DND-41 (cell line): ENCODE results near the gene ZNF800.

ENCODE experiments used
- ATAC-seq: fragments of 200-7000 bp; cut with Tn5 transposase; 3 replicates; pipeline ENCODE4 v1.9.1; 2021; ENCODE audit warnings: low read depth; ENCODE audit not compliant: insufficient read depth
- DNase-seq: peaks from one replicate; pipeline ENCODE4 v3.0.0-alpha.2; 2020
- H2AFZ ChIP-seq: 2 replicates; pipeline ENCODE4 v1.6.0; 2012; ENCODE audit warnings: low read depth, low read length
- H3K27ac ChIP-seq: 2 replicates; pipeline ENCODE4 v1.5.1; 2012; ENCODE audit warnings: low read length, inconsistent platforms
- H3K27me3 ChIP-seq: fragments of 200-600 bp; sonication (generic); 2 replicates; pipeline ENCODE4 v1.6.0; 2012; ENCODE audit warnings: low read length, mild to moderate bottlenecking, inconsistent platforms; ENCODE audit not compliant: insufficient read depth, poor library complexity
- H3K36me3 ChIP-seq: 2 replicates; pipeline ENCODE4 v1.5.1; 2012; ENCODE audit warnings: low read length, inconsistent platforms; ENCODE audit not compliant: insufficient read depth
- H3K4me1 ChIP-seq: 2 replicates; pipeline ENCODE4 v1.5.1; 2012; ENCODE audit warnings: mild to moderate bottlenecking, low read length; ENCODE audit not compliant: insufficient read depth
- H3K4me2 ChIP-seq: 2 replicates; pipeline ENCODE4 v1.6.0; 2012; ENCODE audit warnings: mild to moderate bottlenecking, moderate library complexity, low read length, inconsistent platforms; ENCODE audit not compliant: insufficient read depth
- H3K4me3 ChIP-seq, 2 experiments: fragments of 200-600 bp in 1 of 2; shearing (Covaris generic) in 1 of 2; 2 replicates each; pipeline ENCODE4 v1.5.1; 2012 to 2016; ENCODE audit warnings: inconsistent platforms in 2 of 2, low read length in 2 of 2, mild to moderate bottlenecking in 2 of 2, low read depth in 1 of 2, moderate library complexity in 1 of 2
- H3K79me2 ChIP-seq: 2 replicates; pipeline ENCODE4 v1.6.0; 2012; ENCODE audit warnings: low read length, inconsistent platforms; ENCODE audit not compliant: insufficient read depth
- H3K9ac ChIP-seq: 2 replicates; pipeline ENCODE4 v1.6.0; 2012; ENCODE audit warnings: low read depth, mild to moderate bottlenecking, inconsistent platforms, low read length, moderate library complexity
- H3K9me3 ChIP-seq: 2 replicates; pipeline ENCODE4 v1.5.1; 2012; ENCODE audit warnings: low read length, moderate library complexity, mild to moderate bottlenecking, inconsistent platforms; ENCODE audit not compliant: insufficient read depth, severe bottlenecking
- H4K20me1 ChIP-seq: 2 replicates; pipeline ENCODE4 v1.6.0; 2012; ENCODE audit warnings: low read length; ENCODE audit not compliant: insufficient read depth
- EZH2 ChIP-seq: IDR thresholded peaks from 3 replicates; pipeline ENCODE4 v1.6.1; 2012; ENCODE audit warnings: borderline replicate concordance, low read depth, mild to moderate bottlenecking, moderate library complexity, low read length, inconsistent platforms; ENCODE audit not compliant: severe bottlenecking
- TF ChIP-seq, protein P1 (sequence below): IDR thresholded peaks from 2 replicates; pipeline ENCODE4 v1.5.1; 2012; ENCODE audit warnings: borderline replicate concordance, low read length, moderate library complexity, mild to moderate bottlenecking; ENCODE audit not compliant: poor library complexity, severe bottlenecking; ENCODE audit errors: extremely low read depth

The ZNF800 gene

DNA sequence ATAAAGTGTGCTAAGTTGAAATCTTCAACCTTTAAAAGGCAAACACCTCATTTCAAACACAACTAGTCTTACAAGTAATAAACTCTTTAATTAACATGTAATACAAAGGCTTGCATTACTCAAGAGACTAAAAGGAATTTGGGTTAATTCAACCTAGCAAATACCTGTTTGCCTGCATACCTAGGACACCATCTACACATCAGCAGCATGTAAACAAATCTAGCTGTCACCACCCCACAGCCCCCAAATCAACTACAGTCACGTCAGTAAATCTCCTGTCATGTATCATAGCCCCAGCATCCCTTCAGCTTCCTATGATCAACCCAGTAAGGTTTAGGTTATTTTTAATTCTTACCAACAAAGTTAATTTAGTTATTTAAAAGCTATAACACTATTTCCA lies 33.5 kb downstream of the ZNF800 start:
- H3K9me3 ChIP-seq: no peaks in the 10 kb centered on the region
- no peak overlapping the region for H3K27ac ChIP-seq
- no peak for TF ChIP-seq EZH2
- TF ChIP-seq, protein P1, sequence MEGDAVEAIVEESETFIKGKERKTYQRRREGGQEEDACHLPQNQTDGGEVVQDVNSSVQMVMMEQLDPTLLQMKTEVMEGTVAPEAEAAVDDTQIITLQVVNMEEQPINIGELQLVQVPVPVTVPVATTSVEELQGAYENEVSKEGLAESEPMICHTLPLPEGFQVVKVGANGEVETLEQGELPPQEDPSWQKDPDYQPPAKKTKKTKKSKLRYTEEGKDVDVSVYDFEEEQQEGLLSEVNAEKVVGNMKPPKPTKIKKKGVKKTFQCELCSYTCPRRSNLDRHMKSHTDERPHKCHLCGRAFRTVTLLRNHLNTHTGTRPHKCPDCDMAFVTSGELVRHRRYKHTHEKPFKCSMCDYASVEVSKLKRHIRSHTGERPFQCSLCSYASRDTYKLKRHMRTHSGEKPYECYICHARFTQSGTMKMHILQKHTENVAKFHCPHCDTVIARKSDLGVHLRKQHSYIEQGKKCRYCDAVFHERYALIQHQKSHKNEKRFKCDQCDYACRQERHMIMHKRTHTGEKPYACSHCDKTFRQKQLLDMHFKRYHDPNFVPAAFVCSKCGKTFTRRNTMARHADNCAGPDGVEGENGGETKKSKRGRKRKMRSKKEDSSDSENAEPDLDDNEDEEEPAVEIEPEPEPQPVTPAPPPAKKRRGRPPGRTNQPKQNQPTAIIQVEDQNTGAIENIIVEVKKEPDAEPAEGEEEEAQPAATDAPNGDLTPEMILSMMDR: no peak
- no peak overlapping the region for H3K4me2 ChIP-seq
- DNase-seq (no peak), ATAC-seq (no peak)
- peaks cover 13% of the 10 kb centered on the region; the same call in 1 of the 2 replicates for H4K20me1 ChIP-seq
- no peak overlapping the region for H2AFZ ChIP-seq
- H3K4me1 ChIP-seq: no peaks in the 10 kb centered on the region
- peaks cover 66% of the 10 kb centered on the region for H3K36me3 ChIP-seq
- no peak overlapping the region for H3K9ac ChIP-seq
- no peaks in the 10 kb centered on the region for H3K27me3 ChIP-seq
- peaks cover 30% of the 10 kb centered on the region for H3K79me2 ChIP-seq
- no peak overlapping the region for H3K4me3 ChIP-seq

DNA sequence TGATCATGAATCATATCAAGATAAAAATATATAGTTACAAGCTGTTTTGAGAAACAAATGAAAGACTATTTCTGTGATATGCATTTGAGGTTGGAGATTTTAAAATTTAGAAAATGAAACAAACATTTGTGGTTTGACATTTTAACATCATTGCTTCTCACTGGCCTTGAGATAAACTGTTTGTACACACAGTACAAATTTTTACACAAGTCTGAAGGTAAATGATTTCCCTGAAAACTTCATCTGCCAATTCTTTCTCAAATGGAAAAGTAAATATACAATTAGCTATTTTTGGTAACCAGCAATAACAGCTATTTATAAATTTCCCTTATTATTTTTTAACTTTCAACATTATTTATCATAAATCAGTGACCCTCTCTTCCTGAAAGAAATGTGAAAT lies 38.6 kb downstream of the ZNF800 start:
- Histone ChIP-seq H3K4me1 (no peaks in the 10 kb centered on the region), H3K4me3 (no peak overlapping the region), H3K9me3 (no peaks in the 10 kb centered on the region), H3K27me3 (no peaks in the 10 kb centered on the region), H3K27ac (no peak overlapping the region), H3K36me3 (peaks cover 42% of the 10 kb centered on the region; the same call in 1 of the 2 replicates), H2AFZ (no peak overlapping the region), H3K79me2 (peaks cover 4% of the 10 kb centered on the region), H4K20me1 (no peaks in the 10 kb centered on the region; the same call in 1 of the 2 replicates), H3K9ac (no peak overlapping the region), H3K4me2 (no peak overlapping the region)
- ATAC-seq (no peak), DNase-seq (no peak)
- no peak for TF ChIP-seq EZH2
- TF ChIP-seq, protein P1: no peak

DNA sequence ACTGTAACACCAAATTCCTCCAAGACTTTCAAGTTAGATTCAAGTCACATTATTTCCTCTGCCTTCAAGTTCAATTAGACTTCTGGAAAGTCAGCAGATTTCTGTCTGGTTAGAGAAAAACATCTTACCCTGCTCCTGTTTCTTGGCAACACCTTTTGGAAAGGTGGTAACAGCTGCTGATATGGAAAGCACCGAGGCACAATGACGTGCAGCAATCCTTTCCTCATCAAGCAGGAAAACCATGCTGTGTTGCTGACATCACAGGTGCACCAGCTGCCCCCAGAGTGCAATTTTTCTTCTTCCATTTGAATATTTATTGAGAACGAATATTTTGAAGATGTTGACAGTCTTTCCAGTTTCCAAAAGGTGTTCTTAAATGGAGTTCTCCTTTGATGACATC lies 41.9 kb downstream of the ZNF800 start:
- Histone ChIP-seq H3K79me2 (no peaks in the 10 kb centered on the region), H3K4me1 (no peaks in the 10 kb centered on the region), H3K4me2 (no peak overlapping the region), H3K27me3 (no peaks in the 10 kb centered on the region), H3K27ac (no peak overlapping the region), H3K9ac (no peak overlapping the region), H2AFZ (no peak overlapping the region), H4K20me1 (no peaks in the 10 kb centered on the region), H3K4me3 (no peak overlapping the region), H3K36me3 (peaks cover 20% of the 10 kb centered on the region; the same call in 1 of the 2 replicates), H3K9me3 (no peaks in the 10 kb centered on the region)
- DNase-seq: no peak
- no peak for ATAC-seq
- TF ChIP-seq, protein P1: no peak
- TF ChIP-seq EZH2: no peak

DNA sequence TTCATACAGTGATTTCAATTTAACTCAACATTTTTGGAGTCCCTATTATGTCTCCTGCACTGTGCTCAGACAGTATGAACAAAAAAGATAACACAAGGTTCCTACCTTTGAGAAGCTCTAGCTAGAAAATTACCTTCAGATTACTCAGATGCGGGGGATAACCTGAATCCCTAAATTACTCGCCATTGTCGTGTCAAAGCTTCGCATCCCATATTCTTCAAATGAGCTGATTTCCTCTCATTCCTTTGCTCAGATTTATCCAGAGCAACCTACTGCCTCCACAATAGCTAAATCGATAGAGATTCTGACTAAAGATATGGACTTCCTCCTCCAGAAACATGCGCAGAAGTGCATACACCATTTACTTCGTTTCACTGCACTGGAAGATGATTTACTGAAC lies 42.6 kb downstream of the ZNF800 start:
- H3K79me2 ChIP-seq: no peaks in the 10 kb centered on the region
- H3K4me1 ChIP-seq: no peaks in the 10 kb centered on the region
- no peak overlapping the region for H3K9ac ChIP-seq
- H3K36me3 ChIP-seq: peaks cover 14% of the 10 kb centered on the region; the same call in 1 of the 2 replicates
- no peaks in the 10 kb centered on the region for H3K27me3 ChIP-seq
- ATAC-seq (no peak), DNase-seq (no peak)
- H4K20me1 ChIP-seq: no peaks in the 10 kb centered on the region
- H3K4me3 ChIP-seq: no peak overlapping the region
- TF ChIP-seq, protein P1: no peak
- no peak for TF ChIP-seq EZH2
- no peak overlapping the region for H2AFZ ChIP-seq
- H3K9me3 ChIP-seq: no peaks in the 10 kb centered on the region
- no peak overlapping the region for H3K27ac ChIP-seq
- no peak overlapping the region for H3K4me2 ChIP-seq
